ENCODE results near the gene LAMA3. TPM values are rescaled to one million over a fixed set of nuclear protein-coding genes. Genes with fewer than 3 reads are reported as not detected.

LAMA3 gene
- total and polyA plus RNA-seq, 2 of the 13 experiments (the other 11 are each of a cell fraction or from before 2014, with no cell fraction given) = 0.45 to 2.2 TPM

DNA sequence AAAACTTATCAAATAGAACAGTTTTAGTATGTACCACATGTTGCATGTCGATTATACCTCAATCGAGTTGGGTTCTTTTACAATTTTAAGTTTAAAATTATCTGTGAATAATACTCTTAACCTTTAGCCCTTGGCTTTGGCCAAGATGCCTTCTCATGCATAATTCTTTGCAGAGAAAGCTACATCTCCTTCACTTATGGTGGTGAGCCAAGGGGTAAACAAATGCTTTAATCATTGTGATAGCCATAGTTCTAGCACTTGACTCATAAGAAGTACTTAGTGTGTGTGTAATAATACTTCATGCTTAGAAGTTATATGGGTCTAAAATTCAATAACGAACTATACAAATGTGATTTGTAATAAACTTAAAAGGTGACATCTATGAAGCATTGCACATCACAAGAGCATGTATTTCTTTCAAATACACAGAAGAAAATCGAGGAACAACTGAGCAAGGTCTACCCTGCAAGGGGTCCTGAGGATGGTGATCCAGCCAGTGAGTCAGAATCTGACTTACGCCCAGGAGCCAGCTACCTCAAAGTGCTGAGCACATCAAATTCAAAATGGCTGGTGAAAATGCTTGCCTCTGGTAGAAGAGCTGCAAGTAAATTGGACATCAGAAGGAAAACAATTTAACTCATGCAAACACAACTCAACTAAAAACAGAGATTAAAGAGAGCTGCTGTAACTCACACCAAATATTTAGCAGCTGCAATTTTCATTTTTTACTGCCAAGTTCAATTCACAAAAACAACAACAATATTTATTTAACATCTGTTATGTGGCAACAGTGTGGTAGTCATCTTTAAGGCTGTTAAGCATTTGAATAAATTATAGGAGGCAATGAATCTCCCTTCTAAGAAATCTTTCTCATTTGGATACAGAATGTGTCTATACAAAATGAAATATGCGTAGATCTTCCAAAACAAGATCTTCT is 301.5 kb downstream of the LAMA3 start (continued):
- TF ChIP-seq, protein P1, sequence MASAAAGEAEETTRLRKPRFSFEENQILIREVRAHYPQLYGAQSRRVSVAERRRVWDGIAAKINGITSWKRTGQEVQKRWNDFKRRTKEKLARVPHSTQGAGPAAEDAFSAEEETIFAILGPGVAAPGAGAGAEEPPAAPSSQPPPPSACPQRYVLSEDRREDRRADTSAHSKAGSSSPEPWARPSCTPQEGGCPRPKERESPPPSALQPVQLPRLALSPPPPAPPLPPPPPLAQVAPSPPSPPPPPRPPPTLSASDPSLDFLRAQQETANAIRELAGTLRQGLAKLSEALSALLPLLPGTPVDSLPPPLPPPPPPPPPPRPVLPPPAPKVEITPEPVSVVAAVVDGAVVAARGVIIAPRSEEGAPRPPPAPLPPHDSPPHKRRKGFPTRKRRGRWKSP (CRISPR knock-in tag; IDR thresholded peaks at IDR 0.05) = no peak
- TF ChIP-seq, protein P2, sequence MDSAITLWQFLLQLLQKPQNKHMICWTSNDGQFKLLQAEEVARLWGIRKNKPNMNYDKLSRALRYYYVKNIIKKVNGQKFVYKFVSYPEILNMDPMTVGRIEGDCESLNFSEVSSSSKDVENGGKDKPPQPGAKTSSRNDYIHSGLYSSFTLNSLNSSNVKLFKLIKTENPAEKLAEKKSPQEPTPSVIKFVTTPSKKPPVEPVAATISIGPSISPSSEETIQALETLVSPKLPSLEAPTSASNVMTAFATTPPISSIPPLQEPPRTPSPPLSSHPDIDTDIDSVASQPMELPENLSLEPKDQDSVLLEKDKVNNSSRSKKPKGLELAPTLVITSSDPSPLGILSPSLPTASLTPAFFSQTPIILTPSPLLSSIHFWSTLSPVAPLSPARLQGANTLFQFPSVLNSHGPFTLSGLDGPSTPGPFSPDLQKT (CRISPR knock-in tag; IDR thresholded peaks at IDR 0.05; ENCODE audit: borderline replicate concordance) = no peak
- TF ChIP-seq, protein P3, sequence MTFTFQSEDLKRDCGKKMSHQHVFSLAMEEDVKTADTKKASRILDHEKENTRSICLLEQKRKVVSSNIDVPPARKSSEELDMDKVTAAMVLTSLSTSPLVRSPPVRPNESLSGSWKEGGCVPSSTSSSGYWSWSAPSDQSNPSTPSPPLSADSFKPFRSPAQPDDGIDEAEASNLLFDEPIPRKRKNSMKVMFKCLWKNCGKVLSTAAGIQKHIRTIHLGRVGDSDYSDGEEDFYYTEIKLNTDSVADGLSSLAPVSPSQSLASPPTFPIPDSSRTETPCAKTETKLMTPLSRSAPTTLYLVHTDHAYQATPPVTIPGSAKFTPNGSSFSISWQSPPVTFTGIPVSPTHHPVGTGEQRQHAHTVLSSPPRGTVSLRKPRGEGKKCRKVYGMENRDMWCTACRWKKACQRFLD (CRISPR knock-in tag; IDR thresholded peaks at IDR 0.05; ENCODE audit: borderline replicate concordance) = no peak
- TF ChIP-seq NFATC3 (CRISPR knock-in tag; IDR thresholded peaks at IDR 0.05) (no peak), ZNF337 (CRISPR knock-in tag; IDR thresholded peaks at IDR 0.05; ENCODE audit: borderline replicate concordance, low read depth) (no peak), RNF2 (conservative IDR thresholded peaks at IDR 0.05; ENCODE audit: low read depth) (no peak), MAFK (conservative IDR thresholded peaks at IDR 0.05 in 1 of 2, IDR thresholded peaks at IDR 0.05 in 1 of 2; ENCODE audit: low read length in 2 of 2) (peak; percentile 53 to 79; a peak in 3 of 4 replicates), POGZ (CRISPR knock-in tag; IDR thresholded peaks at IDR 0.05) (no peak)
- TF ChIP-seq, protein P4, sequence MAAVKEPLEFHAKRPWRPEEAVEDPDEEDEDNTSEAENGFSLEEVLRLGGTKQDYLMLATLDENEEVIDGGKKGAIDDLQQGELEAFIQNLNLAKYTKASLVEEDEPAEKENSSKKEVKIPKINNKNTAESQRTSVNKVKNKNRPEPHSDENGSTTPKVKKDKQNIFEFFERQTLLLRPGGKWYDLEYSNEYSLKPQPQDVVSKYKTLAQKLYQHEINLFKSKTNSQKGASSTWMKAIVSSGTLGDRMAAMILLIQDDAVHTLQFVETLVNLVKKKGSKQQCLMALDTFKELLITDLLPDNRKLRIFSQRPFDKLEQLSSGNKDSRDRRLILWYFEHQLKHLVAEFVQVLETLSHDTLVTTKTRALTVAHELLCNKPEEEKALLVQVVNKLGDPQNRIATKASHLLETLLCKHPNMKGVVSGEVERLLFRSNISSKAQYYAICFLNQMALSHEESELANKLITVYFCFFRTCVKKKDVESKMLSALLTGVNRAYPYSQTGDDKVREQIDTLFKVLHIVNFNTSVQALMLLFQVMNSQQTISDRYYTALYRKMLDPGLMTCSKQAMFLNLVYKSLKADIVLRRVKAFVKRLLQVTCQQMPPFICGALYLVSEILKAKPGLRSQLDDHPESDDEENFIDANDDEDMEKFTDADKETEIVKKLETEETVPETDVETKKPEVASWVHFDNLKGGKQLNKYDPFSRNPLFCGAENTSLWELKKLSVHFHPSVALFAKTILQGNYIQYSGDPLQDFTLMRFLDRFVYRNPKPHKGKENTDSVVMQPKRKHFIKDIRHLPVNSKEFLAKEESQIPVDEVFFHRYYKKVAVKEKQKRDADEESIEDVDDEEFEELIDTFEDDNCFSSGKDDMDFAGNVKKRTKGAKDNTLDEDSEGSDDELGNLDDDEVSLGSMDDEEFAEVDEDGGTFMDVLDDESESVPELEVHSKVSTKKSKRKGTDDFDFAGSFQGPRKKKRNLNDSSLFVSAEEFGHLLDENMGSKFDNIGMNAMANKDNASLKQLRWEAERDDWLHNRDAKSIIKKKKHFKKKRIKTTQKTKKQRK (IDR thresholded peaks at IDR 0.05; ENCODE audit: low read length) = no peak
